ENCODE measurements around the gene SYVN1.

DNA sequence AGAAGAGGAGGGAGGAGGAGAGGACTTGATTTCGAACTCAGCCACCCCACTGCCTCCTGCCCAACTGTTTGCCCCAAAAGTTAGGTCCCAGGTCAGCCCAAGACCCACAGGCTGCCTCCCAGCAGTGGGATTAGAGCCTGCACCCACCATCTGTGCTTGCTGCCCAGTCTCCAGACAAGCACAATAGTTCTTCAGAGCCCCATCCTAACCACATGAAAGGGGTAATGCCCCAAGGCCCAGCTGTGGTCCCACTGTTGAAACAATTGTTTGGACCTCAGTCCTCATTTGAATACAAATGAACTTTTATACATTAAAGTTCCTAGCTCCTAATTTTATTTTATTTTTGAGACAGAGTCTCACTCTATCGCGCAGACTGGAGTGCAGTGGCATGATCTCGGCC lies 43.7 kb downstream of the SYVN1 start:
- TF ChIP-seq POLR2A (IDR thresholded peaks at IDR 0.05) = no peak
- TF ChIP-seq, protein P1, sequence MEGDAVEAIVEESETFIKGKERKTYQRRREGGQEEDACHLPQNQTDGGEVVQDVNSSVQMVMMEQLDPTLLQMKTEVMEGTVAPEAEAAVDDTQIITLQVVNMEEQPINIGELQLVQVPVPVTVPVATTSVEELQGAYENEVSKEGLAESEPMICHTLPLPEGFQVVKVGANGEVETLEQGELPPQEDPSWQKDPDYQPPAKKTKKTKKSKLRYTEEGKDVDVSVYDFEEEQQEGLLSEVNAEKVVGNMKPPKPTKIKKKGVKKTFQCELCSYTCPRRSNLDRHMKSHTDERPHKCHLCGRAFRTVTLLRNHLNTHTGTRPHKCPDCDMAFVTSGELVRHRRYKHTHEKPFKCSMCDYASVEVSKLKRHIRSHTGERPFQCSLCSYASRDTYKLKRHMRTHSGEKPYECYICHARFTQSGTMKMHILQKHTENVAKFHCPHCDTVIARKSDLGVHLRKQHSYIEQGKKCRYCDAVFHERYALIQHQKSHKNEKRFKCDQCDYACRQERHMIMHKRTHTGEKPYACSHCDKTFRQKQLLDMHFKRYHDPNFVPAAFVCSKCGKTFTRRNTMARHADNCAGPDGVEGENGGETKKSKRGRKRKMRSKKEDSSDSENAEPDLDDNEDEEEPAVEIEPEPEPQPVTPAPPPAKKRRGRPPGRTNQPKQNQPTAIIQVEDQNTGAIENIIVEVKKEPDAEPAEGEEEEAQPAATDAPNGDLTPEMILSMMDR (IDR thresholded peaks at IDR 0.05) = no peak
